ENCODE measurements around the gene SUSD3. TPM values are rescaled to one million over a fixed set of nuclear protein-coding genes. Genes with fewer than 3 reads are reported as not detected.

The SUSD3 gene
- total RNA-seq, 1 donor from 2014 or later: 1.2 TPM

- peaks cover 5% of the 10 kb centered on the region for H3K27me3 Mint-ChIP-seq (ENCODE audit: unreplicated experiment)
- H3K36me3 Mint-ChIP-seq (ENCODE audit: low read depth, unreplicated experiment): no peaks in the 10 kb centered on the region
- no peak for DNase-seq (ENCODE audit: low spot score)
- H3K4me3 Mint-ChIP-seq (ENCODE audit: unreplicated experiment): no peak overlapping the region
- TF ChIP-seq, protein P1, sequence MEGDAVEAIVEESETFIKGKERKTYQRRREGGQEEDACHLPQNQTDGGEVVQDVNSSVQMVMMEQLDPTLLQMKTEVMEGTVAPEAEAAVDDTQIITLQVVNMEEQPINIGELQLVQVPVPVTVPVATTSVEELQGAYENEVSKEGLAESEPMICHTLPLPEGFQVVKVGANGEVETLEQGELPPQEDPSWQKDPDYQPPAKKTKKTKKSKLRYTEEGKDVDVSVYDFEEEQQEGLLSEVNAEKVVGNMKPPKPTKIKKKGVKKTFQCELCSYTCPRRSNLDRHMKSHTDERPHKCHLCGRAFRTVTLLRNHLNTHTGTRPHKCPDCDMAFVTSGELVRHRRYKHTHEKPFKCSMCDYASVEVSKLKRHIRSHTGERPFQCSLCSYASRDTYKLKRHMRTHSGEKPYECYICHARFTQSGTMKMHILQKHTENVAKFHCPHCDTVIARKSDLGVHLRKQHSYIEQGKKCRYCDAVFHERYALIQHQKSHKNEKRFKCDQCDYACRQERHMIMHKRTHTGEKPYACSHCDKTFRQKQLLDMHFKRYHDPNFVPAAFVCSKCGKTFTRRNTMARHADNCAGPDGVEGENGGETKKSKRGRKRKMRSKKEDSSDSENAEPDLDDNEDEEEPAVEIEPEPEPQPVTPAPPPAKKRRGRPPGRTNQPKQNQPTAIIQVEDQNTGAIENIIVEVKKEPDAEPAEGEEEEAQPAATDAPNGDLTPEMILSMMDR (IDR thresholded peaks at IDR 0.05; ENCODE audit: unreplicated experiment): no peak
- no peaks in the 10 kb centered on the region for H3K9me3 Mint-ChIP-seq (ENCODE audit: unreplicated experiment)
- no peak overlapping the region for H3K27ac Mint-ChIP-seq (ENCODE audit: unreplicated experiment)
- H3K4me1 Mint-ChIP-seq (ENCODE audit: unreplicated experiment): no peaks in the 10 kb centered on the region
Measured at GRCh38 chr9:93039456-93039855, 19.0 kb upstream of the SUSD3 start.

GRCh38 chr9:93039976-93040375 lies 18.5 kb upstream of the SUSD3 start:
- no peak overlapping the region for H3K27ac Mint-ChIP-seq (ENCODE audit: unreplicated experiment)
- H3K36me3 Mint-ChIP-seq (ENCODE audit: low read depth, unreplicated experiment): no peaks in the 10 kb centered on the region
- DNase-seq (ENCODE audit: low spot score): no peak
- H3K4me3 Mint-ChIP-seq (ENCODE audit: unreplicated experiment): no peak overlapping the region
- H3K27me3 Mint-ChIP-seq (ENCODE audit: unreplicated experiment): peaks cover 5% of the 10 kb centered on the region
- TF ChIP-seq, protein P1 (IDR thresholded peaks at IDR 0.05; ENCODE audit: unreplicated experiment): no peak
- H3K4me1 Mint-ChIP-seq (ENCODE audit: unreplicated experiment): no peaks in the 10 kb centered on the region
- no peaks in the 10 kb centered on the region for H3K9me3 Mint-ChIP-seq (ENCODE audit: unreplicated experiment)

GRCh38 chr9:93040409-93040808 lies 18.1 kb upstream of the SUSD3 start:
- Mint-ChIP-seq H3K4me3 (ENCODE audit: unreplicated experiment) (no peak overlapping the region), H3K9me3 (ENCODE audit: unreplicated experiment) (no peaks in the 10 kb centered on the region), H3K36me3 (ENCODE audit: low read depth, unreplicated experiment) (no peaks in the 10 kb centered on the region), H3K4me1 (ENCODE audit: unreplicated experiment) (no peaks in the 10 kb centered on the region), H3K27me3 (ENCODE audit: unreplicated experiment) (peaks cover 5% of the 10 kb centered on the region), H3K27ac (ENCODE audit: unreplicated experiment) (no peak overlapping the region)
- TF ChIP-seq, protein P1 (IDR thresholded peaks at IDR 0.05; ENCODE audit: unreplicated experiment): no peak
- no peak for DNase-seq (ENCODE audit: low spot score)

DNA sequence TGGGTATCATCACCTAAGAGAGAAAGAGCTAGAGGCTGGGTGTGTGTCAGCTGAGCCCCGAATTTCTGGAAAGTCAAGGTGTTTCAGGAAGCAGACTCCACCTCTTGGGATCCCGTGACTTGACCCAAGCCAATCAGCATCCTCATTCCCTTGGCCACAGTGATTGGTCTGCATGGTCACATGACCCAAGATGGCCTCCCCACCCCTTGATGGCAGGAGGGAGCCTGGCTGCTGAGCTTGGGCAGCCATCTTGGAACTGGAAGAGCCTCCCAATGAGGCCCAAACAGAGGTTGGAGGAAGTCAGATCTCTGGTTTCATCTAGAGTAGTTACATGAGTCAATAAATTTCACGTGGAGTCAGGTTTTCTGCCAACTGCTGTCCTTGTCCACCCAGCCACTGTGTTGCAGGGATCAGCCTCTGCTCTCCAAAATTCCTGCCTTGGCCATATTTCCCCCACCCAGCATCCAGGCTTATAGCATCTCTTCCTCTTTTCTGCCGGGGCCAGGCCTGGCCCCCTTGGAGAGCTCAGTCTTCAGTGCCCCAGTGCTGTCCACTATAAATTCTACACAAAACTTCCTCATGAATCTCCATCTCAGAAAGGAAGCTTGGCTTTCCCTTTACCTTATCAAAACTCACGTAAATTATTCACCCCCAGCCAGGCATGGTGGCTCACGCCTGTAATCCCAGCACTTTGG lies 17.2 kb upstream of the SUSD3 start:
- Mint-ChIP-seq H3K4me3 (ENCODE audit: unreplicated experiment) (no peak overlapping the region), H3K27ac (ENCODE audit: unreplicated experiment) (no peak overlapping the region), H3K9me3 (ENCODE audit: unreplicated experiment) (no peaks in the 10 kb centered on the region), H3K4me1 (ENCODE audit: unreplicated experiment) (no peaks in the 10 kb centered on the region), H3K27me3 (ENCODE audit: unreplicated experiment) (peaks cover 5% of the 10 kb centered on the region), H3K36me3 (ENCODE audit: low read depth, unreplicated experiment) (no peaks in the 10 kb centered on the region)
- no peak for DNase-seq (ENCODE audit: low spot score)
- TF ChIP-seq, protein P1 (IDR thresholded peaks at IDR 0.05; ENCODE audit: unreplicated experiment): no peak

DNA sequence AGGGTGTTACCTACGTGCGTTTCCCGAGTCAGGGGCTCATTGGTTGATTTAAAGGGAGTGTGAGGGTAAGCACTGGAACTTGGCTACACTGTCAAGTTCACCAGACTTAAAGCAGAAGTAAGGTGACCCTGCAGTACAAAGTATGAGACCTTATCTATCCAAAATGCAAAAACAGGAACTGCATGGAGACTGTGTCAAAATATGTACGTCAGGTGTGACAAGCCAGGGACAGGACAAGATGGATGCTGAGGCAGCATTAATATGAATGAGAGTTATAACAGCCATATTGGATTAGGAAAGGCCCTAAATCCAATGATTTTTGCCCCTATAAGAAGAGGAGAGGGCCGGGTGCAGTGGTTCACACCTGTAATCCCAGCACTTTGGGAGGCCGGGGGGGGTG lies 15.4 kb upstream of the SUSD3 start:
- Mint-ChIP-seq H3K4me3 (ENCODE audit: unreplicated experiment) (no peak overlapping the region), H3K27ac (ENCODE audit: unreplicated experiment) (no peak overlapping the region), H3K9me3 (ENCODE audit: unreplicated experiment) (no peaks in the 10 kb centered on the region), H3K36me3 (ENCODE audit: low read depth, unreplicated experiment) (no peaks in the 10 kb centered on the region), H3K27me3 (ENCODE audit: unreplicated experiment) (peaks cover 6% of the 10 kb centered on the region), H3K4me1 (ENCODE audit: unreplicated experiment) (no peaks in the 10 kb centered on the region)
- TF ChIP-seq, protein P1 (IDR thresholded peaks at IDR 0.05; ENCODE audit: unreplicated experiment): no peak
- no peak for DNase-seq (ENCODE audit: low spot score)
